Measurements from ENCODE around the gene USH1C.

DNA sequence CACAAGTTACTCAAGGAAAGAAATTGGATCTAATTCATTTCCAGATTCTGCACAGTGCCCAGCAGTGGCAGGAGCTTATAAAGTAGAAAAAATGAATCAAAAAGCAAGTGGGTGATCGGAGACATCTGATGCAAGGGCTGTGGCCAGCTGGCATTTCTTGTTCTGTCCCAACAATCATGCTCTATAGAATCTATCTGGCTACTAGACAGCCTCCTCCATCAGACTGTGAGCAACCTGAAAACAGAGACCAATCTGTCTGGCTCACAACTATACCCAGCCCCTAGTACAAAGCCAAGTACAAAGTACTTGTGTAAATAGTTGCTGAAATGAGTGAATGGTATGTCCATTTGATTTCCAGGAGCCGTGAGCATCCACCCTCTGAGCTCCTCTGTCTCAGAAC is 11.4 kb downstream of the USH1C start:
- TF ChIP-seq, protein P1, sequence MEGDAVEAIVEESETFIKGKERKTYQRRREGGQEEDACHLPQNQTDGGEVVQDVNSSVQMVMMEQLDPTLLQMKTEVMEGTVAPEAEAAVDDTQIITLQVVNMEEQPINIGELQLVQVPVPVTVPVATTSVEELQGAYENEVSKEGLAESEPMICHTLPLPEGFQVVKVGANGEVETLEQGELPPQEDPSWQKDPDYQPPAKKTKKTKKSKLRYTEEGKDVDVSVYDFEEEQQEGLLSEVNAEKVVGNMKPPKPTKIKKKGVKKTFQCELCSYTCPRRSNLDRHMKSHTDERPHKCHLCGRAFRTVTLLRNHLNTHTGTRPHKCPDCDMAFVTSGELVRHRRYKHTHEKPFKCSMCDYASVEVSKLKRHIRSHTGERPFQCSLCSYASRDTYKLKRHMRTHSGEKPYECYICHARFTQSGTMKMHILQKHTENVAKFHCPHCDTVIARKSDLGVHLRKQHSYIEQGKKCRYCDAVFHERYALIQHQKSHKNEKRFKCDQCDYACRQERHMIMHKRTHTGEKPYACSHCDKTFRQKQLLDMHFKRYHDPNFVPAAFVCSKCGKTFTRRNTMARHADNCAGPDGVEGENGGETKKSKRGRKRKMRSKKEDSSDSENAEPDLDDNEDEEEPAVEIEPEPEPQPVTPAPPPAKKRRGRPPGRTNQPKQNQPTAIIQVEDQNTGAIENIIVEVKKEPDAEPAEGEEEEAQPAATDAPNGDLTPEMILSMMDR (IDR thresholded peaks at IDR 0.05) = no peak
- no peak for TF ChIP-seq POLR2AphosphoS5 (IDR thresholded peaks at IDR 0.05)
